ENCODE data around the gene ERC1. TPM values are rescaled to one million over a fixed set of nuclear protein-coding genes. Genes with fewer than 3 reads are reported as not detected.

Gene ERC1
- total and polyA plus RNA-seq, 2 of the 4 experiments (the other 2 are of a cell fraction): 11.6 to 25.6 TPM

GRCh38 chr12:1185460-1186182, 194.6 kb downstream of the ERC1 start:
- Histone ChIP-seq H3K56ac (ENCODE audit: extremely low read depth, insufficient read depth, low read length) (no peak overlapping the region), H3K14ac (replicated peaks; ENCODE audit: low read depth, low read length) (peak overlapping the region; percentile 93; the same call in 1 of the 2 replicates), H2AK9ac (replicated peaks; ENCODE audit: low read depth, low read length, poor library complexity) (no peak overlapping the region), H3K36me3 (ENCODE audit: control insufficient read depth, insufficient read depth, low read length) (peaks cover 14% of the 10 kb centered on the region), H3K9ac (ENCODE audit: low read depth, low read length) (no peak overlapping the region), H3K4me1 (ENCODE audit: control insufficient read depth, insufficient read depth, low read length) (peaks cover 3% of the 10 kb centered on the region; the same call in 1 of the 2 replicates), H4K20me1 (ENCODE audit: insufficient read depth, low read length) (no peaks in the 10 kb centered on the region), H3K9me3 (ENCODE audit: control insufficient read depth, insufficient read depth, low read length) (no peaks in the 10 kb centered on the region), H2BK15ac (ENCODE audit: low read depth, low read length) (peak overlapping the region; percentile 90; the same call in 1 of the 3 replicates), H2BK20ac (ENCODE audit: low read depth, low read length) (peak overlapping the region; percentile 89; the same call in 1 of the 2 replicates), H3K27ac (ENCODE audit: insufficient read depth, low read length) (no peak overlapping the region), H4K91ac (ENCODE audit: insufficient read depth, low read depth, low read length) (no peak overlapping the region), H2AFZ (replicated peaks; ENCODE audit: low read length, poor library complexity) (no peak overlapping the region), H3K4me2 (ENCODE audit: low read depth, low read length) (no peak overlapping the region), H3K27me3 (ENCODE audit: control insufficient read depth, insufficient read depth, low read length) (no peaks in the 10 kb centered on the region), H3K18ac (ENCODE audit: low read depth, low read length) (no peak overlapping the region), H3K4me3 (ENCODE audit: insufficient read depth, low read depth, low read length) (no peak overlapping the region), H4K5ac (ENCODE audit: low read depth, low read length) (no peak overlapping the region), H4K8ac (ENCODE audit: low read depth in 2 of 2, low read length in 2 of 2) (peak overlapping the region in 1 of 2 experiments; percentile 79; a peak in 1 of 4 replicates), H3K4ac (ENCODE audit: low read depth, low read length) (peak overlapping the region; percentile 60; the same call in 1 of the 2 replicates), H3K9me1 (ENCODE audit: insufficient read depth, low read length) (peaks cover 5% of the 10 kb centered on the region; the same call in 1 of the 2 replicates), H3K79me1 (ENCODE audit: low read depth in 1 of 2, low read length in 2 of 2) (peaks cover 6 to 20% of the 10 kb centered on the region in 2 experiments; a peak in 3 of 4 replicates), H2BK120ac (ENCODE audit: low read depth, low read length) (peak overlapping the region; percentile 86; the same call in 1 of the 2 replicates), H2AK5ac (ENCODE audit: low read depth, low read length) (peak overlapping the region; percentile 85; the same call in 1 of the 2 replicates), H3K23ac (ENCODE audit: low read depth, low read length) (no peak overlapping the region), H2BK5ac (ENCODE audit: low read depth, low read length, poor library complexity, severe bottlenecking) (peak overlapping the region; percentile 26)
- in situ Hi-C loops (cut with MboI; ENCODE audit: low sequenced_read_pairs) (no loop called here), dilution Hi-C loops (cut with HindIII; ENCODE audit: low sequenced_read_pairs, unreplicated experiment) (no loop called here), intact Hi-C loops (cut with micrococcal nuclease) (no loop called here)
- ATAC-seq (ENCODE audit: low read depth) (no peak), DNase-seq (no peak)
- ChIA-PET POLR2A (ENCODE audit: unreplicated experiment) (no interaction called here), CTCF (no interaction called here)
- WGBS, 2 experiments (ENCODE audit: extremely low coverage in 2 of 2, insufficient read length in 1 of 2): no CpG with 5 or more reads among the region's 3 CpGs
- BruUV-seq (replicated peaks): no TSS peak
- TF ChIP-seq CEBPB (IDR thresholded peaks at IDR 0.05; ENCODE audit: low read depth, low read length) (no peak), POLR2A (IDR thresholded peaks at IDR 0.05; ENCODE audit: low read depth, low read length) (no peak), MAZ (IDR thresholded peaks at IDR 0.05; ENCODE audit: borderline replicate concordance, low read depth, low read length) (no peak), ELK1 (IDR thresholded peaks at IDR 0.05; ENCODE audit: borderline replicate concordance, low read depth, low read length) (no peak), RCOR1 (IDR thresholded peaks at IDR 0.05; ENCODE audit: insufficient replicate concordance, low read length) (no peak), NFE2L2 (IDR thresholded peaks at IDR 0.05; ENCODE audit: low read depth, low read length) (no peak), CHD1 (IDR thresholded peaks at IDR 0.05; ENCODE audit: low read depth, low read length) (no peak), RAD21 (IDR thresholded peaks at IDR 0.05; ENCODE audit: low read length) (no peak), RFX5 (IDR thresholded peaks at IDR 0.05; ENCODE audit: low read depth, low read length) (no peak), BHLHE40 (IDR thresholded peaks at IDR 0.05; ENCODE audit: low read depth, low read length) (no peak), MAFK (IDR thresholded peaks at IDR 0.05; ENCODE audit: low read depth, low read length) (no peak), MXI1 (IDR thresholded peaks at IDR 0.05; ENCODE audit: borderline replicate concordance, low read depth, low read length) (no peak), CTCF (conservative IDR thresholded peaks at IDR 0.05; ENCODE audit: low read depth, low read length) (no peak)
